HepG2 (cell line): Measurements from ENCODE around the gene IL17RB. TPM values are rescaled to one million over a fixed set of nuclear protein-coding genes. Genes with fewer than 3 reads are reported as not detected.

Source experiments
- ATF7-NPFF ChIP-seq: sonication (generic); formaldehyde crosslinking; IDR thresholded peaks from 2 replicates; pipeline ENCODE4 v1.8.1; 2023; ENCODE audit warnings: mild to moderate bottlenecking, low read depth, missing genetic modification reagents, moderate library complexity
- ELF3 ChIP-seq: IDR thresholded peaks from 2 replicates; pipeline ENCODE4 v1.6.1; 2016; ENCODE audit warnings: missing genetic modification reagents, missing compliant biosample characterization
- FOXP4 ChIP-seq: sonication (generic); formaldehyde crosslinking; IDR thresholded peaks from 2 replicates; pipeline ENCODE4 v1.4.0; 2020; ENCODE audit warnings: missing genetic modification reagents
- HMGXB4 ChIP-seq, 2 experiments: sonication (generic) in 1 of 2; formaldehyde crosslinking in 1 of 2; IDR thresholded peaks; 2 replicates each; pipeline versions ENCODE4 v1.4.0 to v1.6.1; 2018 to 2020; ENCODE audit warnings: missing genetic modification reagents in 2 of 2, borderline replicate concordance in 1 of 2, low read depth in 1 of 2, mild to moderate bottlenecking in 1 of 2, missing biosample characterization in 1 of 2
- KAT7 ChIP-seq: IDR thresholded peaks from 2 replicates; pipeline ENCODE4 v1.6.1; 2018; ENCODE audit warnings: borderline replicate concordance, missing compliant biosample characterization
- KDM2A ChIP-seq: sonication (generic); formaldehyde crosslinking; IDR thresholded peaks from 2 replicates; pipeline ENCODE4 v1.4.0; 2020; ENCODE audit warnings: low read depth, missing genetic modification reagents, borderline replicate concordance
- NKX3-1 ChIP-seq: sonication (generic); formaldehyde crosslinking; IDR thresholded peaks from 2 replicates; pipeline ENCODE4 v1.5.0; 2020; ENCODE audit warnings: missing genetic modification reagents
- SMARCE1 ChIP-seq: fragments of 450-650 bp; IDR thresholded peaks from 2 replicates; pipeline ENCODE4 v1.6.1; 2017; ENCODE audit warnings: borderline replicate concordance
- SOX13 ChIP-seq, 3 experiments: fragments of 450-650 bp in 1 of 3; sonication (generic) in 1 of 3; formaldehyde crosslinking in 1 of 3; IDR thresholded peaks in 2 of 3; conservative IDR thresholded peaks in 1 of 3; 2 replicates each; pipeline versions ENCODE4 v1.5.0 to v1.6.1; 2016 to 2020; ENCODE audit warnings: antibody characterized with exemption in 1 of 3, mild to moderate bottlenecking in 1 of 3, missing compliant biosample characterization in 1 of 3, missing genetic modification reagents in 1 of 3, moderate library complexity in 1 of 3
- TIGD3 ChIP-seq: sonication (generic); formaldehyde crosslinking; IDR thresholded peaks from 2 replicates; pipeline ENCODE4 v1.5.1; 2020; ENCODE audit warnings: mild to moderate bottlenecking, missing genetic modification reagents, borderline replicate concordance
- ZBTB37 ChIP-seq: sonication (generic); formaldehyde crosslinking; IDR thresholded peaks from 2 replicates; pipeline ENCODE4 v1.4.0; 2020; ENCODE audit warnings: mild to moderate bottlenecking, missing genetic modification reagents
- ZMYM3 ChIP-seq: sonication (generic); formaldehyde crosslinking; IDR thresholded peaks from 2 replicates; pipeline ENCODE4 v1.5.1; 2020; ENCODE audit warnings: mild to moderate bottlenecking, missing genetic modification reagents
- ZNF280D ChIP-seq: sonication (generic); formaldehyde crosslinking; IDR thresholded peaks from 2 replicates; pipeline ENCODE4 v1.5.1; 2020; ENCODE audit warnings: mild to moderate bottlenecking, missing genetic modification reagents
- ZNF333 ChIP-seq: sonication (generic); formaldehyde crosslinking; IDR thresholded peaks from 2 replicates; pipeline ENCODE4 v1.4.0; 2020; ENCODE audit warnings: mild to moderate bottlenecking, missing genetic modification reagents, borderline replicate concordance
- ZNF747 ChIP-seq: sonication (generic); formaldehyde crosslinking; IDR thresholded peaks from 2 replicates; pipeline ENCODE4 v1.8.1; 2023; ENCODE audit warnings: missing genetic modification reagents, mild to moderate bottlenecking, borderline replicate concordance
- polyA plus RNA-seq, 8 experiments: library from polyadenylated mRNA; depleted of rRNA in 3 of 8; stranded (reverse) in 7 of 8; unstranded in 1 of 8; fragments of >200 nt; fragmentation: Illumina TruSeq in 4 of 8; extraction: Trizol in 4 of 8; gene quantifications; 2 replicates each; pipeline versions ENCODE4 v1.2.1 to v1.2.3, GENCODE V29; 2011 to 2016; ENCODE audit warnings: low read depth in 4 of 8, missing spikeins in 1 of 8, mixed read lengths in 1 of 8; ENCODE audit not compliant: insufficient read depth in 1 of 8
- total RNA-seq, 5 experiments: library from RNA; depleted of rRNA; stranded (reverse); fragments of >200 nt; fragmentation: Illumina TruSeq; extraction: Trizol; gene quantifications; 2 replicates each; pipeline ENCODE4 v1.2.3, GENCODE V29; 2016; ENCODE audit warnings: low read depth in 1 of 5

The IL17RB gene
- total and polyA plus RNA-seq, 2 of the 13 experiments (the other 11 are each of a cell fraction or from before 2014, with no cell fraction given) = 130 to 190 TPM

- TF ChIP-seq ZBTB37 (CRISPR knock-in tag) (no peak), FOXP4 (CRISPR knock-in tag) (peak; percentile 71; the same call in 1 of the 2 replicates), NKX3-1 (CRISPR knock-in tag) (peak; percentile 32; the same call in 1 of the 2 replicates), SMARCE1 (no peak), KAT7 (no peak; the same call in 1 of the 2 replicates), ATF7-NPFF (CRISPR knock-in tag) (0 out of 2 replicates have a peak, but pooled peaks have one; percentile 42), HMGXB4 (CRISPR knock-in tag; IDR thresholded peaks at IDR 0.05; ENCODE audit: borderline replicate concordance in 1 of 2, low read depth in 1 of 2) (peak; percentile 29 to 70; a peak in 2 of 4 replicates), ZNF333 (no peak), KDM2A (CRISPR knock-in tag) (no peak), SOX13 (IDR thresholded peaks at IDR 0.05) (no peak), SOX13 (CRISPR knock-in tag; conservative IDR thresholded peaks at IDR 0.05 in 1 of 2, IDR thresholded peaks at IDR 0.05 in 1 of 2) (peak in 1 of 2 experiments; percentile 81; a peak in 2 of 4 replicates), ZMYM3 (CRISPR knock-in tag) (no peak), TIGD3 (no peak; the same call in 1 of the 2 replicates), ZNF747 (CRISPR knock-in tag) (no peak), ZNF280D (CRISPR knock-in tag) (no peak), ELF3 (CRISPR knock-in tag) (peak; percentile 69)
Measured at GRCh38 chr3:53844262-53845102, 1.9 kb upstream of the IL17RB start (continued).
